DND-41 (cell line): ENCODE data around the gene RUNX2.

Source experiments
- ATAC-seq: fragments of 200-7000 bp; cut with Tn5 transposase; 3 replicates; pipeline ENCODE4 v1.9.1; 2021; ENCODE audit warnings: low read depth; ENCODE audit not compliant: insufficient read depth
- DNase-seq: peaks from one replicate; pipeline ENCODE4 v3.0.0-alpha.2; 2020
- H2AFZ ChIP-seq: 2 replicates; pipeline ENCODE4 v1.6.0; 2012; ENCODE audit warnings: low read depth, low read length
- H3K27ac ChIP-seq: 2 replicates; pipeline ENCODE4 v1.5.1; 2012; ENCODE audit warnings: low read length, inconsistent platforms
- H3K27me3 ChIP-seq: fragments of 200-600 bp; sonication (generic); 2 replicates; pipeline ENCODE4 v1.6.0; 2012; ENCODE audit warnings: low read length, mild to moderate bottlenecking, inconsistent platforms; ENCODE audit not compliant: insufficient read depth, poor library complexity
- H3K36me3 ChIP-seq: 2 replicates; pipeline ENCODE4 v1.5.1; 2012; ENCODE audit warnings: low read length, inconsistent platforms; ENCODE audit not compliant: insufficient read depth
- H3K4me1 ChIP-seq: 2 replicates; pipeline ENCODE4 v1.5.1; 2012; ENCODE audit warnings: mild to moderate bottlenecking, low read length; ENCODE audit not compliant: insufficient read depth
- H3K4me2 ChIP-seq: 2 replicates; pipeline ENCODE4 v1.6.0; 2012; ENCODE audit warnings: mild to moderate bottlenecking, moderate library complexity, low read length, inconsistent platforms; ENCODE audit not compliant: insufficient read depth
- H3K4me3 ChIP-seq, 2 experiments: fragments of 200-600 bp in 1 of 2; shearing (Covaris generic) in 1 of 2; 2 replicates each; pipeline ENCODE4 v1.5.1; 2012 to 2016; ENCODE audit warnings: inconsistent platforms in 2 of 2, low read length in 2 of 2, mild to moderate bottlenecking in 2 of 2, low read depth in 1 of 2, moderate library complexity in 1 of 2
- H3K79me2 ChIP-seq: 2 replicates; pipeline ENCODE4 v1.6.0; 2012; ENCODE audit warnings: low read length, inconsistent platforms; ENCODE audit not compliant: insufficient read depth
- H3K9ac ChIP-seq: 2 replicates; pipeline ENCODE4 v1.6.0; 2012; ENCODE audit warnings: low read depth, mild to moderate bottlenecking, inconsistent platforms, low read length, moderate library complexity
- H3K9me3 ChIP-seq: 2 replicates; pipeline ENCODE4 v1.5.1; 2012; ENCODE audit warnings: low read length, moderate library complexity, mild to moderate bottlenecking, inconsistent platforms; ENCODE audit not compliant: insufficient read depth, severe bottlenecking
- H4K20me1 ChIP-seq: 2 replicates; pipeline ENCODE4 v1.6.0; 2012; ENCODE audit warnings: low read length; ENCODE audit not compliant: insufficient read depth
- EZH2 ChIP-seq: IDR thresholded peaks from 3 replicates; pipeline ENCODE4 v1.6.1; 2012; ENCODE audit warnings: borderline replicate concordance, low read depth, mild to moderate bottlenecking, moderate library complexity, low read length, inconsistent platforms; ENCODE audit not compliant: severe bottlenecking
- TF ChIP-seq, protein P1 (sequence below): IDR thresholded peaks from 2 replicates; pipeline ENCODE4 v1.5.1; 2012; ENCODE audit warnings: borderline replicate concordance, low read length, moderate library complexity, mild to moderate bottlenecking; ENCODE audit not compliant: poor library complexity, severe bottlenecking; ENCODE audit errors: extremely low read depth

RUNX2 gene

DNA sequence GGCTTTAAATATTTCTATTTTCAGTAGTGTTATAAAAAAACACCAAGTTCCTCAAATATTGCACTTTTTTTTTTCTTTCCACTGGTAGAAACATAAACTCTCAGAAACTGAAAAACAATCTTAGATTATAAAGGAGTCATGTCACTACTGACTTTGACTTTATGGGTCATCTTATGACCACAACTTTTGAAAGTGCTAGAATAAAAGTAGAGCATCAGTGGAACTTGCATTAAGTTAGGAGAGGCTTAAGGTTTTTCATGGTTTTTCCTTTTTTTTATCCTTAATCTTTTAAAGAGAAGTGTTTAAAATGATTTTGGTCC lies 106.2 kb downstream of the RUNX2 start:
- ATAC-seq (no peak), DNase-seq (no peak)
- no peaks in the 10 kb centered on the region for H3K9me3 ChIP-seq
- H3K4me2 ChIP-seq, result peak overlapping the region; percentile 0; the same call in 1 of the 2 replicates
- no peak overlapping the region for H2AFZ ChIP-seq
- no peaks in the 10 kb centered on the region for H3K27me3 ChIP-seq
- no peak for TF ChIP-seq EZH2
- TF ChIP-seq, protein P1, sequence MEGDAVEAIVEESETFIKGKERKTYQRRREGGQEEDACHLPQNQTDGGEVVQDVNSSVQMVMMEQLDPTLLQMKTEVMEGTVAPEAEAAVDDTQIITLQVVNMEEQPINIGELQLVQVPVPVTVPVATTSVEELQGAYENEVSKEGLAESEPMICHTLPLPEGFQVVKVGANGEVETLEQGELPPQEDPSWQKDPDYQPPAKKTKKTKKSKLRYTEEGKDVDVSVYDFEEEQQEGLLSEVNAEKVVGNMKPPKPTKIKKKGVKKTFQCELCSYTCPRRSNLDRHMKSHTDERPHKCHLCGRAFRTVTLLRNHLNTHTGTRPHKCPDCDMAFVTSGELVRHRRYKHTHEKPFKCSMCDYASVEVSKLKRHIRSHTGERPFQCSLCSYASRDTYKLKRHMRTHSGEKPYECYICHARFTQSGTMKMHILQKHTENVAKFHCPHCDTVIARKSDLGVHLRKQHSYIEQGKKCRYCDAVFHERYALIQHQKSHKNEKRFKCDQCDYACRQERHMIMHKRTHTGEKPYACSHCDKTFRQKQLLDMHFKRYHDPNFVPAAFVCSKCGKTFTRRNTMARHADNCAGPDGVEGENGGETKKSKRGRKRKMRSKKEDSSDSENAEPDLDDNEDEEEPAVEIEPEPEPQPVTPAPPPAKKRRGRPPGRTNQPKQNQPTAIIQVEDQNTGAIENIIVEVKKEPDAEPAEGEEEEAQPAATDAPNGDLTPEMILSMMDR, result no peak
- H3K9ac ChIP-seq, result no peak overlapping the region
- H3K4me1 ChIP-seq, result peaks cover 92% of the 10 kb centered on the region
- H3K27ac ChIP-seq, result peak overlapping the region; percentile 87
- H3K79me2 ChIP-seq, result peaks cover 17% of the 10 kb centered on the region; the same call in 1 of the 2 replicates
- no peaks in the 10 kb centered on the region for H4K20me1 ChIP-seq
- H3K4me3 ChIP-seq, result no peak overlapping the region
- peaks cover 29% of the 10 kb centered on the region for H3K36me3 ChIP-seq

DNA sequence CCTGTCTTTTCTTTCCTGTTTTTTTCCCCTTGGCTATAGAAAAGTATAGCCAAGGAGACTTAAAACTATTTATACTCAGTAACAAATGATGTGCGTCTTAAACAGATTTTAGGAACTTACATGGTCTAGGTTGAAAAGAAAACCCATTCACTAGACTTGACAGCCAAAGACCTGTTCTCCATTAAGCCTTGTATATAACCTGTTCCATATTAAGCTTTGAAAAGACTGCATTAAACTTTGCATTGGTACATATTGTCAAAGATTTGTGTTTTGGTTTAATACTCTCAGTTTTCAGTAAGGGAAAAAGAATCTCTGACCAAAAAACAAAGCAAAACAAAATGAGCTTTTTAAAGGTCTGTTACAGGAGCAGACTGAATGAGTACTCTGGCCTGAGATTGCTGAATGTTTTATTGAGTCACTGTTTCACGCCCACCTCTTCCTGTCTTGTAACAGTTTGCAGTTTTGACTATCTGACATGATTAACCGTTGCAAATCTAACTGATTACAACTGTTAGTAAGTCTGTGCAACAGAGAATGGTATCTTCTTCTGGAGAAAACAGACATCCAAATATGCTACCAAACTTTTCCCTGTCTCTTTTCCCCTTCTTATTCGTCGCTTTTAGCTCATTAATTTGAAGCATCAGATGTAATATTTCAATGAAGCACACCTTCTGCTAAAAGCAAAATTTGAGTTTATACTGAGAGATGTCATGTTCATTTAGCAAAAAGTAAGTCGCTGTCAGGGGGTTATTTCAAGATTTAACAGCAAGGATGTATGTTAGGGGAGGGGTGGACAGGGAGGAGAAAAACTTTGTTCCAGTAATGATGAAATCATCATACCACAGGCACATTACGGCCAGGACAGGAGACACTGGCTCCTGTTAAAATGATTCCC lies 108.7 kb downstream of the RUNX2 start:
- H3K4me3 ChIP-seq, result no peak overlapping the region
- H3K9me3 ChIP-seq, result no peaks in the 10 kb centered on the region
- DNase-seq (peak; percentile 50), ATAC-seq (peak; percentile 77)
- TF ChIP-seq, protein P1, result no peak
- TF ChIP-seq EZH2, result no peak
- H3K4me1 ChIP-seq, result peaks cover 96% of the 10 kb centered on the region
- H3K4me2 ChIP-seq, result peak overlapping the region; percentile 18
- peaks cover 36% of the 10 kb centered on the region for H3K36me3 ChIP-seq
- no peaks in the 10 kb centered on the region for H3K27me3 ChIP-seq
- peak overlapping the region; percentile 87 for H3K27ac ChIP-seq
- H4K20me1 ChIP-seq, result no peaks in the 10 kb centered on the region
- H2AFZ ChIP-seq, result 0 out of 2 replicates have a peak overlapping the region, but pooled peaks have one; percentile 13
- peak overlapping the region; percentile 42 for H3K9ac ChIP-seq
- H3K79me2 ChIP-seq, result peaks cover 13% of the 10 kb centered on the region; the same call in 1 of the 2 replicates

DNA sequence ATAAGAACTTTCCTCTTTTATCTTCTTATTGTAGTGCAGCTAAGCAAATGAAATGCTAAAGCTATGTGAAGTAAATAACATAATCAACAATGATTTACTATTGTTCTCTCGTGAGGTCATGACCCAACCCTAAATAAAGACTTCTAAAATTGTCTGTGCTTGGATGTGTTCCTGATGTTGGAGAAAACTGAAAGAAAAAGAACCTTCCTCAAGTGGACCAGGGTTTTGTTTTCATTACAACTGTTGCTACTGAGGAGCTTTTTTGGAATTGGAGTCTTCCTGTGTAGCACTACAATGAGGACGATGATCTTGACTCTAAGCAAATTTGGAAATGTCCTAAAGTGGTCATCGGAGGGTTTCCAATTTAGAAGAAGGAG lies 109.3 kb downstream of the RUNX2 start:
- TF ChIP-seq EZH2, result no peak
- TF ChIP-seq, protein P1, result no peak
- Histone ChIP-seq H4K20me1 (no peaks in the 10 kb centered on the region), H3K27ac (peak overlapping the region; percentile 87), H3K27me3 (no peaks in the 10 kb centered on the region), H3K36me3 (peaks cover 38% of the 10 kb centered on the region), H3K9ac (peak overlapping the region; percentile 42), H3K4me2 (peak overlapping the region; percentile 18), H2AFZ (no peak overlapping the region), H3K4me1 (peaks cover 96% of the 10 kb centered on the region), H3K9me3 (no peaks in the 10 kb centered on the region), H3K4me3 (no peak overlapping the region), H3K79me2 (peaks cover 13% of the 10 kb centered on the region; the same call in 1 of the 2 replicates)
- ATAC-seq (no peak), DNase-seq (no peak)
